ENCODE results near the gene NAA11. TPM values are rescaled to one million over a fixed set of nuclear protein-coding genes. Genes with fewer than 3 reads are reported as not detected.

NAA11 gene
- total RNA-seq, 2 experiments from 2014 or later = not detected

- ChIA-PET CTCF (no interaction called here), POLR2A (no interaction called here)
- no peak overlapping the region for H3K27ac Mint-ChIP-seq
- H3K4me3 Mint-ChIP-seq = no peak overlapping the region
- no peaks in the 10 kb centered on the region for H3K4me1 Mint-ChIP-seq (ENCODE audit: low read depth)
- ATAC-seq (no peak), DNase-seq (no peak)
- no peaks in the 10 kb centered on the region for H3K36me3 Mint-ChIP-seq (ENCODE audit: low read depth)
- no peaks in the 10 kb centered on the region for H3K27me3 Mint-ChIP-seq (ENCODE audit: low read depth)
- H3K9me3 Mint-ChIP-seq (ENCODE audit: insufficient read depth) = peaks cover 11% of the 10 kb centered on the region
Observed at GRCh38 chr4:79338148-79338547, 12.3 kb upstream of the NAA11 start.

- Mint-ChIP-seq H3K27ac (no peak overlapping the region), H3K27me3 (ENCODE audit: low read depth) (no peaks in the 10 kb centered on the region), H3K9me3 (ENCODE audit: insufficient read depth) (no peaks in the 10 kb centered on the region), H3K4me1 (ENCODE audit: low read depth) (no peaks in the 10 kb centered on the region), H3K4me3 (no peak overlapping the region), H3K36me3 (ENCODE audit: low read depth) (no peaks in the 10 kb centered on the region)
- DNase-seq = no peak
- ATAC-seq = no peak
- ChIA-PET CTCF (no interaction called here), POLR2A (no interaction called here)
Observed at GRCh38 chr4:79334783-79335182, 8.9 kb upstream of the NAA11 start.

DNA sequence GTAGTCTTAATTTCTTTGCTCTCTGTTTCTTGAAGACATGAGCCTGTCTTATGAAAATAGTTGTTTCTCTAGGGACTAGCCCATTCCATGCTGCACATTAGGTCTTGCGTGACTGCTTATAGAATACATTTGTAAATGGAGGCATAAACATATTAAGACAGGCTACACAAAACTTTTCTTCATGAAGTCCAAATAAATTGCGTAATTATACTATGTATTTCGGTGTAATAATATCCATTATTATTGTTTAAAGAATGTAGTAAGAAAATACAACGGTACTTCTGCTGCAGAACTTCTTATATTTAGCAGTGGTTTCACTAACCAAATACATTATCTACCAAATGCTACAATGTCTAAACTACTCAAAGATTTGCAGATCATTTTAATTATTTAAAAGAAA lies 8.5 kb upstream of the NAA11 start:
- ChIA-PET CTCF (no interaction called here), POLR2A (no interaction called here)
- Mint-ChIP-seq H3K27ac (no peak overlapping the region), H3K4me3 (no peak overlapping the region), H3K27me3 (ENCODE audit: low read depth) (no peaks in the 10 kb centered on the region), H3K9me3 (ENCODE audit: insufficient read depth) (no peaks in the 10 kb centered on the region), H3K36me3 (ENCODE audit: low read depth) (no peaks in the 10 kb centered on the region), H3K4me1 (ENCODE audit: low read depth) (no peaks in the 10 kb centered on the region)
- ATAC-seq (no peak), DNase-seq (no peak)

DNA sequence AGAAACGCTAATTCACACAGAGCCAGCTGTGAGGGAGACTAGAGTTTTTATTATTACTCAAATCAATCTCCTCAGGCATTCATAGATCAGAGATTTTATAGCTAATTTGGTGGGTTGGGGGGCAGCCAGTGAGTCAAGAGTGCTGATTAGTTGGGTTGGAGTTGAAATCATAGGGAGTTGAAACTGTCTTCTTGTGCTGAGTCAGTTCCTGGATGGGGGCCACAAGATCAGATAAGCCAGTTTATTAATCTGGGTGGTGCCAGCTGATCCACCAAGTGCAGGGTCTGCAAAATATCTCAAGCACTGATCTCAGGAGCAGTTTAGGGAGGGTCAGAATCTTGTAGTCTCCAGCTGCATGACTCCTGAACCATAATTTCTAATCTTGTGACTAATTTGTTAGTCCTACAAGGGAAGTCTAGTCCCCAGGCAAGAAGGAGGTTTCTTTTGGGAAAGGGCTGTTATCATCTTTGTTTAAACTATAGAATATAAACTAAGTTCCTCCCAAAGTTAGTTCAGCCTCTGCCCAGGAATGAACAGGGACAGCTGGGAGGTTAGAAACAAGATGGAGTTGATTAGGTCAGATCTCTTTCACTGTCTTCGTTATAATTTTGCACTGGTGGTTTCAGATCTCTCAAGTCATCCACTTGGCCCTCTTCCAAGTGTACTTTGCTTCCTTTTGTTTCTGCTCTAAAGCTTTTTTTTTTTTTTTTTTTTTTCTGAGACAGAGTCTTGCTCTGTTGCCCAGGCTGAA lies 5.4 kb upstream of the NAA11 start:
- ChIA-PET POLR2A (interaction anchor here (0.7 kb wide), 1 partner anchor 258 kb away, joined by 4 read pairs; no protein-coding TSS in a partner anchor), CTCF (no interaction called here)
- ATAC-seq (no peak), DNase-seq (no peak)
- no peaks in the 10 kb centered on the region for H3K27me3 Mint-ChIP-seq (ENCODE audit: low read depth)
- no peaks in the 10 kb centered on the region for H3K36me3 Mint-ChIP-seq (ENCODE audit: low read depth)
- no peak overlapping the region for H3K4me3 Mint-ChIP-seq
- no peaks in the 10 kb centered on the region for H3K9me3 Mint-ChIP-seq (ENCODE audit: insufficient read depth)
- no peak overlapping the region for H3K27ac Mint-ChIP-seq
- no peaks in the 10 kb centered on the region for H3K4me1 Mint-ChIP-seq (ENCODE audit: low read depth)

DNA sequence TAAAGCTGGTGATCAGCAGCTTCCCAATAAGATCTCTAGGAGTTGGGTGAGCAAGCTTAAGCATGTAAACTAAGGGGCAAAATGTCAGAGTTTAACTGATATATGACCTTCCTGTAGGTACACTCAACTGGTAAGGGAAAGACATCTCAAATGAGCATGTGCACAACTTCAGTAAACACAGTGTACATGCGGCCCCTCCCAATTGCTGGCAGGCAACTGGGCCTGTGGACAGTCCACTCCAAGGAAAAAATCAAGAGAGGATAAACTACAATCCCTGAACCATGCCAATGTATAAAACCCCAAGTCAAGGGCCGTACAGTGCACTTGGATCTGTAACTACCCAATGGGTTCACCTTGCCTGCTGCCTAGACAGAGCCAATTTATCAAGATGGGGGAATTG lies 4.9 kb upstream of the NAA11 start:
- H3K27me3 Mint-ChIP-seq (ENCODE audit: low read depth) = no peaks in the 10 kb centered on the region
- no peak for ATAC-seq
- DNase-seq = no peak
- ChIA-PET POLR2A (interaction anchor here (0.7 kb wide), 1 partner anchor 259 kb away, joined by 4 read pairs; no protein-coding TSS in a partner anchor), CTCF (no interaction called here)
- H3K4me3 Mint-ChIP-seq = no peak overlapping the region
- H3K36me3 Mint-ChIP-seq (ENCODE audit: low read depth) = no peaks in the 10 kb centered on the region
- no peaks in the 10 kb centered on the region for H3K9me3 Mint-ChIP-seq (ENCODE audit: insufficient read depth)
- no peak overlapping the region for H3K27ac Mint-ChIP-seq
- no peaks in the 10 kb centered on the region for H3K4me1 Mint-ChIP-seq (ENCODE audit: low read depth)

DNA sequence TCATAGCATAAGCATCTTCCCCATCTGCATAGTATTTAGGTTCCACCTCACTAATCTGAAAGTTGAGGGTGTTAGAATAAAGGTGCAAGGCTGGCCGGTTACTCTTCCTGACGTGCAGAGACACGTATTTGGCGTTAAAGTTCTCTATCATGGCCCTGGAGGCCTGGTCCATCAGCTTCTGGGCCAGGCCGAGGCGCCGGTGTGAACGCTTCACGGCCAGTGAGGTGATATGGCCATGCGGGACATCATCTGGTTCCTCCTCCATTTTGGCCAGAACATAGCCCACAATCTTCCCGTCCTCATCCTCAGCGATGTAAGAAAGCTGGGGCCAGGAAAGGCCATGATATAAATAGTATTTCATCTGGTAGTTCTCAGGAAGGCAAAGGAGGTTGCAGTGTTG lies 425 bp downstream of the NAA11 start:
- H3K9me3 Mint-ChIP-seq (ENCODE audit: insufficient read depth) = no peaks in the 10 kb centered on the region
- no peak for DNase-seq
- no peaks in the 10 kb centered on the region for H3K27me3 Mint-ChIP-seq (ENCODE audit: low read depth)
- no peaks in the 10 kb centered on the region for H3K36me3 Mint-ChIP-seq (ENCODE audit: low read depth)
- CTCF ChIA-PET = no interaction called here
- H3K4me3 Mint-ChIP-seq = no peak overlapping the region
- ATAC-seq = no peak
- no peak overlapping the region for H3K27ac Mint-ChIP-seq
- POLR2A ChIA-PET = no interaction called here
- H3K4me1 Mint-ChIP-seq (ENCODE audit: low read depth) = no peaks in the 10 kb centered on the region

DNA sequence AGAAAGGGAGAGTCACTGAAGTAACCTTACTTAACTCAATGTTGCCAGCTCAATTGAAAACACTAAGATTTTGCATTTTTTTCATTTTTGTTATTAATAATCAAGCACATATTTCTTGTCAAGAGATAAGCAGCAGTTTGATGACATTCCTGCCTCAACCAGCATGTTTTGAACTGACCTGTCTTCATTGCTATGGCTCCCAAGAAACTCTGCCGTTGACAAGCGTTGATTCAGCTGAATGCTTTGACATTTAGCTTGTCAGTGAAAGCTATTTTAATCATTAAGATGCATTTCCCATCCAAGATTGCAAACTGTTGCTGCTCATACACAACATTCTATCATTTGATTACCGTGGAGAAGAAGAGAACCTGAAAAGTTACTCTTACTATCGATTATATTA lies 5.9 kb downstream of the NAA11 start:
- ChIA-PET CTCF (no interaction called here), POLR2A (no interaction called here)
- Mint-ChIP-seq H3K27me3 (ENCODE audit: low read depth) (no peaks in the 10 kb centered on the region), H3K4me3 (no peak overlapping the region), H3K36me3 (ENCODE audit: low read depth) (no peaks in the 10 kb centered on the region), H3K27ac (no peak overlapping the region), H3K4me1 (ENCODE audit: low read depth) (no peaks in the 10 kb centered on the region), H3K9me3 (ENCODE audit: insufficient read depth) (no peaks in the 10 kb centered on the region)
- ATAC-seq (no peak), DNase-seq (no peak)

DNA sequence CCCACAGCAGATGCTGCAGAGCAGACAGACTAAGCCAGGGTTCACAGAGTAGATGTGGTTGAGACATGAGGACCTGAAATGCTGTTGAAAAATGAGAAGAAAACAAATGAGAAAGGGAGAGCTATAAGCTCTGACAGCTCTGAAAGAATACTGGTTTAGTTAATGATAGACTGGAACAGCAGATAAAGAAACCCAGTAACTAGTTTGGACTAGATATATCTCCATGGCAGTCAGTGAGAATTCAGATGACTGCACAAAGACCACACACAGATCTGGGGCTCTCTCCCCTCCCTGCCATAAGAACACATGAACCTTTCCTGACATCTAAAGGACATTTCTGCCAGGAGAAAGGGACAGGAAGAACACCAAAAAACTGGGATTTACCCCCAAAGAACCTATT lies 8.2 kb downstream of the NAA11 start:
- Mint-ChIP-seq H3K36me3 (ENCODE audit: low read depth) (no peaks in the 10 kb centered on the region), H3K9me3 (ENCODE audit: insufficient read depth) (no peaks in the 10 kb centered on the region), H3K4me1 (ENCODE audit: low read depth) (no peaks in the 10 kb centered on the region), H3K27ac (no peak overlapping the region), H3K27me3 (ENCODE audit: low read depth) (no peaks in the 10 kb centered on the region), H3K4me3 (no peak overlapping the region)
- DNase-seq (no peak), ATAC-seq (no peak)
- ChIA-PET POLR2A (no interaction called here), CTCF (no interaction called here)

DNA sequence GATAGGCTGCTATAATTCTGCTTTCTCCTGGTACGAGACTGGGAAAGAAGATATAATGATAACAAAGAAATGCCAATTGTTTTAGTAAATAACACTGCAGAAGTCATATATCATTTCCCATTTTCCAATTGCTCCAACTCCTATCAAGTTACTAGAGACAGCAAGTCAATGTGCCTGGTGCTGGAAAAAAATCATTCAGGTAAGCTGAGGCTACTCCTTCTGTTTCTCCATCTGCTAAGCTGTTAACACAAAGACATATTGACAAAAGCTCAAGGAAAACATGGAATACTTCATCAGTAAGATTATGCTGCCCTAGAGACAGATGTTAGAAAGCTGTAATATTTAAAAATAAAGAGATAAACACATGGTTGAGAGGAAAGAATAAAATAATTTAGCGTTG lies 10.0 kb downstream of the NAA11 start:
- ChIA-PET POLR2A (no interaction called here), CTCF (no interaction called here)
- no peaks in the 10 kb centered on the region for H3K27me3 Mint-ChIP-seq (ENCODE audit: low read depth)
- H3K4me1 Mint-ChIP-seq (ENCODE audit: low read depth) = no peaks in the 10 kb centered on the region
- H3K36me3 Mint-ChIP-seq (ENCODE audit: low read depth) = no peaks in the 10 kb centered on the region
- H3K4me3 Mint-ChIP-seq = no peak overlapping the region
- no peak for DNase-seq
- H3K27ac Mint-ChIP-seq = no peak overlapping the region
- no peaks in the 10 kb centered on the region for H3K9me3 Mint-ChIP-seq (ENCODE audit: insufficient read depth)
- ATAC-seq = no peak

DNA sequence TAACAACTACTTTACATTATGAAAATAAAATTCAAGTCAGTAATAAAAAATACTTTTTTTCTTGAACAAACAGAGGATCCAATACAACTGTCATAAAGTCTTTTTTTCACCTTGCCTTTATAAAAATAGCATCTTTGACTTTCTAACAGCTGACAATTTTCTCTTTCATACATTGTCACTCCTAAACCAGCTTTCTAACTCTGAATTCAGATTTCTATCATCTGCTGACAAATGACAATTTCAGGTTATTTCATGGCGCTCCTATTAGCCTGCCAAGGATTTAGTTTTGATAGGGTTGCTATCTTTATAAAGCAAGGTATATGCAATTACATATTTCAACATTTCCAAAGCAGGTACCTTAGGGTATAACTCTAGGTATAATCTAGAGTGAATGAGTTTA lies 14.6 kb downstream of the NAA11 start:
- H3K27ac Mint-ChIP-seq = no peak overlapping the region
- H3K9me3 Mint-ChIP-seq (ENCODE audit: insufficient read depth) = no peaks in the 10 kb centered on the region
- no peaks in the 10 kb centered on the region for H3K27me3 Mint-ChIP-seq (ENCODE audit: low read depth)
- ChIA-PET POLR2A (no interaction called here), CTCF (no interaction called here)
- H3K4me1 Mint-ChIP-seq (ENCODE audit: low read depth) = no peaks in the 10 kb centered on the region
- ATAC-seq (no peak), DNase-seq (no peak)
- H3K36me3 Mint-ChIP-seq (ENCODE audit: low read depth) = no peaks in the 10 kb centered on the region
- no peak overlapping the region for H3K4me3 Mint-ChIP-seq

GRCh38 chr4:79308971-79309370 lies 16.9 kb downstream of the NAA11 start:
- H3K9me3 Mint-ChIP-seq (ENCODE audit: insufficient read depth) = no peaks in the 10 kb centered on the region
- H3K27me3 Mint-ChIP-seq (ENCODE audit: low read depth) = no peaks in the 10 kb centered on the region
- POLR2A ChIA-PET = no interaction called here
- H3K27ac Mint-ChIP-seq = no peak overlapping the region
- ATAC-seq = no peak
- no peaks in the 10 kb centered on the region for H3K4me1 Mint-ChIP-seq (ENCODE audit: low read depth)
- DNase-seq = no peak
- no peak overlapping the region for H3K4me3 Mint-ChIP-seq
- H3K36me3 Mint-ChIP-seq (ENCODE audit: low read depth) = no peaks in the 10 kb centered on the region
- CTCF ChIA-PET = interaction anchor here (0.6 kb wide), 1 partner anchor 132 kb away, joined by 5 read pairs; no protein-coding TSS in a partner anchor

- POLR2A ChIA-PET = no interaction called here
- Mint-ChIP-seq H3K9me3 (ENCODE audit: insufficient read depth) (no peaks in the 10 kb centered on the region), H3K36me3 (ENCODE audit: low read depth) (no peaks in the 10 kb centered on the region), H3K4me1 (ENCODE audit: low read depth) (no peaks in the 10 kb centered on the region), H3K4me3 (no peak overlapping the region), H3K27ac (no peak overlapping the region), H3K27me3 (ENCODE audit: low read depth) (no peaks in the 10 kb centered on the region)
- CTCF ChIA-PET = no interaction called here
- DNase-seq (no peak), ATAC-seq (no peak)
Observed at GRCh38 chr4:79308137-79308536, 17.7 kb downstream of the NAA11 start.

DNA sequence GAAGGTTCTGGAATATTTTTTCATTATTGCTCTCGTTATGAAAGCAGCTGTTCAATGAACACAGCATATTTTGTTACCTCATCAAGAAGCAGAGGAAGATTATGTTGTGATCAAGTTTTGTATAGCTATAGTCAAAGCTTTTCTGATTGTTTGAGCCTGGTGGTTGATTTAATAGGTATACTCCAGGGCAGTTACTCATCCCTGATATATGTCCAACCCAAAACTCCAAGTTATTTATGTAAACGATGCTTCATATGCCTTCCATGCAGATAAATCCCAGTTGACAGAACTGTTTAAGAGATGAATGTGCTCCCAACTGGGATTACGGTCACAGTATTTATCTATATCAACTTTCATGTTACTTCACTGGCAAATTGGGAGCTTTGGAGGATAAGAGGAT lies 19.1 kb downstream of the NAA11 start:
- no peak for DNase-seq
- Mint-ChIP-seq H3K27ac (no peak overlapping the region), H3K9me3 (ENCODE audit: insufficient read depth) (no peaks in the 10 kb centered on the region), H3K36me3 (ENCODE audit: low read depth) (no peaks in the 10 kb centered on the region), H3K4me3 (no peak overlapping the region), H3K4me1 (ENCODE audit: low read depth) (no peaks in the 10 kb centered on the region), H3K27me3 (ENCODE audit: low read depth) (no peaks in the 10 kb centered on the region)
- ChIA-PET POLR2A (no interaction called here), CTCF (no interaction called here)
- ATAC-seq = no peak

Data from activated CD8-positive, alpha-beta T cell treated with anti-CD3 and anti-CD28 coated beads, Interleukin-2, amount 10 ng/mL, durations not matched to agents 7 days and 5 days (primary cell).